PC-9 (cell line): ENCODE results near the gene MEIS2.

Experiments used
- CTCF ChIP-seq: fragments of 200-600 bp; sonication (generic); conservative IDR thresholded peaks from 2 replicates; pipeline ENCODE4 v1.6.1; 2017; ENCODE audit warnings: mixed run types, antibody characterized with exemption, mild to moderate bottlenecking, moderate library complexity
- EZH2 ChIP-seq: fragments of 200-600 bp; sonication (generic); IDR thresholded peaks from 2 replicates; pipeline ENCODE4 v1.8.0; 2017; ENCODE audit warnings: antibody characterized with exemption, low read depth

- TF ChIP-seq CTCF (no peak), EZH2 (no peak)
Observed at GRCh38 chr15:36924034-36924433, 176.3 kb downstream of the MEIS2 start.
